ENCODE data around the gene ABCG1.

Gene ABCG1

DNA sequence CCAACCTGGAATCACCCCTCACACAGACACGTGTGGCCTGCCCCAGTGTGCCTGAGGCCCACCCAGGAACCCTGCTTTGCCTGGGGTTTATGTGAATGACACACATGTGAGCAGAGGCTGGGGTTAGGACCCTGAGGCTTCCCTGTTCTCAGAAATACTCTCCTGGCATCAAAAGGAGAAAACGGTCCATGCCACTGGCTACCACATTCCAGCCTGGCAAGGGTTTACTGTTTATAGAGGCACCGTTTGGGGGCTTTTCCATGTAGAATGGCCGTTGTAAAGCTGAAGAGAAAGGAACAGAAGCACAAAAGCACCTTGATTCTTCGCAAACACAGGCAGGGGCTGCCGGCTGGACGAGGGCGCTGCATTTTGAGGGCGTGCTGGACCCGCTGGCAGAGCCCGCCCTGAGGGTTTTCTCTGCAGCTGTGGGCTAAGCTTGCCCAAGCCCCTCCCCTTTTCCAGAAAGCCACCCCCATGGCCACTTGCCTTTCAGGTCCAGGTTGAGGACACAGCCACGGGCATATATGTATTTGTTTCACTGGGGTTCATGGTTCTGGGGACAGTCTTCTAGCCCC is 83.2 kb downstream of the ABCG1 start:
- peak in 1 of 56 donors; percentile 20 for DNase-seq

DNA sequence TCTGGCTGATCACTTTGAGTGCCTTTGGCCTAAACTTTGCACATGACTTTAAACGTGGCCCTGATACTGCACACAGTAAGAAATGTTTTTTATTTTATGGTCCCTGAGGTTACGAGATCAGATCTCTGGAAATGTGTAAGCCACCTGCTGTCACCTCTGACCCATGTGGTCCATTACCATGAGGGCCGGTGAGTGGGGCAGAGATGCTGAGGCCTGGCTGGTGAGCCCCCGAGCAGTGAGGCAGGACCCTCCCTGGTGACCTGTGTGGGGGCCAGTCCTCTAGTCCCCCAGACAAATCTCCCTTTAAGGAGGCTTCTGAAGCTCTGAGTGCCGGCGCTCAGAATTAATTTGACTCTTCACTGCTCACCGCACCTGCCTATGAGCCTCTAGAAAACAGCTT is 83.9 kb downstream of the ABCG1 start:
- DNase-seq = no peak

DNA sequence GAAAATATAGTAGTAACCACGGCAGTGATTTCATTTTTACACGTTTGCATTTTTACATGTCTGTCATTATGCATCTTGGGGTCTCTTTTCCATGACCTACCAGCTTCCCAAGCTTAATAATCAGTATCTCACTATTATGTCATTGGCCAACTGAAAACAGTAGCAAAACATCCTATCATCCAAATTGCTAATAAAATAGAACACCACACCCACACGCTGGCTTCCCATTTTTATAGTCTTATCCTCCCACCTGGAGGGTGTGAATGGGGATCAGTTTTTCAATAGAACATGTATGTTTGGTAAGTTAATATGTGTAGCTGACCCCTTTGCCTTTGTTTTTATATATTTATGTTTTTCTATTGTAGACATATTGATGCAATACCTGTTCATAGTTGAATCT is 84.5 kb downstream of the ABCG1 start:
- DNase-seq = no peak

DNA sequence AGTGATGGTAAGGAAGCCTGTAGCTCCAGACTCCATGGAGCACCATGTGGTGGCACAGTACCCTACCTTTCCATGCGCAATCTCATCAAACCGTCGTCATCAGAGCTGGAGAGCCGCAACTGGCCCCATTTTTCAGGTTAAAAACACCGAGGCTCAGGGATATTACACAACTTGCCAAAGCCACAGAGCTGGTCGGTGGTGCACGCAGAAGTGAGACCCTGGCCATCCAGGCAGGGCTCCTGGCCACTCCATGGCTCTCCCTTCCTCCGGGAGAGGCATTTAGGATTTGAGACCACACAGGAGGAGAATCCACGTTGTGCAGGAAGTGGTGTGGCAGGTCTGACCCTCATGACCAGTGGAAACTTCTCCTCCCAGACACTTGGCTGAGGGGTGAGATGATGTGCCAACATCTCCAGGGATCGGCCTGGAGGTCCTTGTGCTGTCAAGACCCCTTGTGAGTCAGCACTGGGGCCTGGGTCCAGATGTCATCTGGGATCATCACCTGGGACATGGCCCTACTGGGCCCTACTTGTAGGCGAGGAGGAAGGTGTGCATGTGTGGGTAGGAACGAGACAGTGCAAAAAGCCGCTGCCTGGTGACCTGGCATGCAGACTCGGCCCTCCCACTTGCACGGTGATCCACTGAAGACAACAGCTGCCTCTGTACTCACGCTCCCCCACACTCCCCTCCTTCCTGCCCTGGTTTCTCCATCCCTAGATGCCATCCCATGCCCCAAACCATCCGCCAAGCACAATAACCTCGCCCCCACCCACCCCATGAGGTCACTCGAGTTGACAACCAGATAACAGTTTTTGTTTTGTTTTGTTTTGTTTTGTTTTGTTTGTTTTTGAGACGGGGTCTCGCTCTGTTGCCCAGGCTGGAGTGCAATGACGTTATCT is 85.9 kb downstream of the ABCG1 start:
- DNase-seq = no peak

DNA sequence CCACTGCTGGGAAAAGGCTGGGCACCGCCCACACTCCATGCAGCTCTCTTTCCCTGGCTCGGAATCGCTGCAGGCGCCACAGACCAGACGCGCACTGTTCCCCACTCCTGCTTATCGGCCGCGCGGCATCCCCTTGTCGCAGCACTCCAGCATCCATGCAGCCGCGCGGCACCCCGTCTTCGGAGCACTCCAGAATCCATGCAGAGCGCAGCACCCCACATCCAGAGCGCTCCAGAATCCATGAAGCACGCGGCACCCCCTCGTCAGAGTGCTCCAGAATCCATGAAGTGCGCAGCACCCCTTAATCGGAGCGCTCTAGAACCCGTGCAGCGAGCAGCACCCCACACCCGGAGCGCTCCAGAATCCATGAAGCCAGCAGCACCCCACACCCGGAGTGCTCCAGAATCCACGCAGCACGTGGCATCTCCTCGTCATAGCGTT is 86.8 kb downstream of the ABCG1 start:
- no peak for DNase-seq

DNA sequence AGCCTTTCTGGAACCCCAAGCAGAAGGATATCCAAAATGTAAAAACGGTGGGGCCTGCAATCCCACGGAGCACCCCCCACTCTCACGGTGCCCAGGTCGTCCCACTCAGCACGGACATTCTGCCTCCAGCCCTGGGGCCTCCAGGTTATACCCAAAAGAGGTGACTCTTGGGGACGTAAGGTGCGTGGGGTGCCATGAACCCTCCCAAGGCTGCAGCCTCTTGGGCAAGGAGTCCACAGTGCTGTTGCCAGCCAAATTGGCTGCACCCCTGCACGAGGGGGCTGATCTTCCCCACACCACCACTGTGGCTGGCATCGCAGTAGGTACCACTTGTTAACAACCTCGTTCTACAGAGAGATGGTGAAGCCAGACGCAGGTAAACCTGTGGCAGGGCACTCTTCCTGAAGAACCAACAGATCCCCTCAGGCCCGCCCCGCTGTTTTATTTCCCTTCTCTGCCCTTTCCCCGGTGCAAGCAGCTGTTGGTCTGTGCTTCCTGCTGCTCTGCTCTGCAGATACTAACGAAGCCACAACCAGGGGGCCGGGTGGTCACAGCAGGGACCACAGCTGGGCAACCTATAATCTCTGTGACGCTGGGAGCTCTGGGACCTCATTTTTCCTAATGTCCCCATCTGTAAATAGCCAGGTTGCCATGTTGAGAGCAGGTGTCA is 87.6 kb downstream of the ABCG1 start:
- DNase-seq = no peak

DNA sequence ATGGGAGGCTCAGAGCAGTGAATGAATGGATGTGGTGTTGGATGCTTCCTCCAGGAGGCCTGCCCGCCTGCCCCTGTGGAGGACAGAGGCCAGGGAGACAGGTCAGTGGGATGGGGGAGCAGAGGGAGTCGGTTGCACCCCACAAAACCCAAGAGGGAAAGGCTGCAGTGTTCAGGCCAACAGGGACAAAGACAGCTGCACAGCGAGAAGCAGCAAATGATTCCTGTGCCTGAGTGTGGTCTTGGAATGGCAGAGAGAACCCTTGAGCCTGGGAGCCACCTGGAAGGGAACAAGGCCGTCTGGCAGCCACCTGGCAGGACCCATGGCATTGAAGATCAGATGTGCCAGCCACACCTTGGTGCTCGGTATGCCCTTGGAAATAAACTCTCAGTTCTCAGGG is 88.2 kb downstream of the ABCG1 start:
- no peak for DNase-seq

DNA sequence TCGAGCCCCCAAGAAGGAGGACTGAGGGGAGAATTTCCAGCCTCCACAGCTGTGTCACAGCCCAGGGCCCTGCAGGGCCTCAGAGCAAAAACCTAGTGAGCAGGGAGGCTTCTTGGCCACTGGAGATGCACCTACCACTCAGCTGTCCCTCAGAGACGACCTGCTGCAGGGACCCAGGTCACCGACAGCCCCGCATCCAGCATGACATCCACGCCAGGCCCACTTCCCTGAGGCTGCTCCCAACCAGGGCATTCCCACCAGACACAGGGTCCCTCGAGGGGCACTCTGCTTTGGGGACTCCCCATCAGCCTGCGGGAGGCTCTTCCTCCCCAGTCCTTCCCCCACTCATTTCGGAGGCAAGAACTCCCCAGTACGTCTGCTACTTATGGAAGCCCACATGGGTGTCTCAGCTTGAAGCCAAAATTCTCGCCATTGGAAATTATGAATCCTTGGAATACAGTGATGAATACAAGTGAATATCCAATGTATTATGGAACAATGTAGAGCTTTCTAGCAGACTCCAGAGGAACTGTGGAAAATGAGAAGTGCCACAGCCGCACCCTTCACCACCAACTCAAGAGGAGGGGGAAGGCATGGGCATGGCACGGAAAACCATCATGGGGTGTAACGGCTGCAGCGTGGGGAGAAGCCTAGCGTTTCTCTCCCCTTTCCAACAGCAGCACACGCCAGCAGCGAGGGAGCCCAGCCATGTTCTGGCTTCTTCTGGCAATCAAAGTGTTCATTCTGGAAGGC is 89.4 kb downstream of the ABCG1 start:
- DNase-seq = no peak

DNA sequence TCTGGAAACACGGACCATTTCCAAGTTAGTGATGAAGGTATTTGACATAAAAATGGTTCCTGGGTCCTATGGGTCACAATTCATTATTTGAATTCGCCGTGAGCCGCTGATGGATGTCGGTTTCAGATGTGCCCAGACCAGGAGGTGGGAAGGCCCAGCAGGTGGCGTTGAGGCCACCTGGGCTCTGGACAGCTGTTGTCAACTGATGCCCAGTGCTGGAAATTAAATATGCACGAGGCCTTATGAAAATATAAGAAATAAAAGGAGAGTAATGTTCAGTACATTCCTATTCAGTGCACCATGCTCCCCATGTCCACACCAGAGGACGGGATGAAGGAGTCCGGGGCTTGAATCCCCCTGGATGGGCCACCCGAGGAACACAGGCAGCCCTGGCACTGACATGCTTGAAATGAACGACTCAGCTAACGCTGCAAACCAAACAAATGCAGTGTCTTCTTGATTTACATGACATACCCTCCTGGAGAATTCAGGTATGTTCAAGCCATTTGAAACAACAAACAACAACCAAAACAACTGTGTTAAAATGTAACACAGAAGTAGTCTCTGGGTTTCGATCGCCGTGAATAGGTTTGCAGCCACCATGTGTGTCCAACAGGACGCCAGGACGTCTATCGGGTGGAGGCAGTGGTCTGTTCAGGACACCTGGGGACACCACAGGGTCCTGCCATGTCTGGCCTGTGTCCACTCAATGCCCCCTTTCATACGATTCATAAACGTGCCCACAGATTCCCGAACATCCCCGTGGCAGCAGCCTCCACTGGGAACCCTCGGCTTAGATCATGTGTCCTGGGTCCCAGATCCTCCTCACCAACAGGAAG is 90.2 kb downstream of the ABCG1 start:
- DNase-seq = no peak

DNA sequence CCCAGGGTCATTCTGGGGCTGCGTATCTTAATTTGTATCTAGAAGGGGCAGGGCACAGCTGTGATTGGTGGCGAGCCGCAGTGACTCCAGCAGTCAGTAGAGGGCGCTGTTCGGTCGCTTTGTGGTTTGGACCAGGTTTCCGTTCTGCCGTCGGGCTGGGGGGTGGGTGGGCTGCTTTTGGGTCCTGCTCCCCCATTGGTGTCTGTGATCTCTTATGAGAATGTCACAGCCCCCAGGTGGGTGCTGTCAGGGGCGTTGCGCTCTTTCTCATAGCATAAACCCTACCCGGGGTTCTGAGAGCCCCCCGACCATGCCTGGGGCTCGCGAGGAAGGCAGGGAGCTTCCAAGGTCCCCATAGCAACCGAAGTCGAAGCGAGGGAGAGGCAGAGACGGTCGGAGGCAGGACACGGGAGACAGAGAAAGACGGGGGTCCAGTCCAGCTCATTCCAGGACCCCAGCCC is 90.8 kb downstream of the ABCG1 start:
- DNase-seq = peak in 33 of 56 donors; percentile 4 to 74 (median 32)

DNA sequence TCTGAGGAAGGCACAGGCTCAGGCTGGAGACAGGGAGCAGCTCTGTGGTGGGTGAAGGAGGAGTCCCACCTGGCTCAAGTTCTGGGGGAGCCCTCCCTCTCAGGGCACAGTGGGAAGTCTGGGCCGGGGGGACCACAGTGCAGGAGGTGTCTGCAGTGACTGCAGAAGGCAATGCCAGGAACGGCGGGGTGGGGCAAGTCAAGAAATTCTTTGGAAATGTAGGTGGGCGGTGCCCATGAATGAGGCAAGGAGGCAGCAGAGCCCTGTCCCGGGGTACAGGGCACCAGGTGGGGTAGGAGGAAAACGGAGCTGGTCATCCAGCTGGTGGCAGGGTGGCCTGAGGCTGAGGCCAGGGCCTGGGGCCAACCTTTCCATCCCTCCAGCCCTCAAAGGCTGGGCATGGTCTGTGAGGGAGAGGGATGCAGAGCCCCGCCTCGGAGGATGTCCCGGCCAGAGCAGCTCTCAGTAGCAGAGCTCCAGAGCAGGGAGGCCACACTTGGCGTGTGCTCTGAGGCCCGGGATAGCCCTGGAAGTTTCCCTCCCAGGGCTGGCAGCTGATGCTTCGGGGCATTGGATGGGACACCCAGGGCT is 91.6 kb downstream of the ABCG1 start:
- no peak for DNase-seq

DNA sequence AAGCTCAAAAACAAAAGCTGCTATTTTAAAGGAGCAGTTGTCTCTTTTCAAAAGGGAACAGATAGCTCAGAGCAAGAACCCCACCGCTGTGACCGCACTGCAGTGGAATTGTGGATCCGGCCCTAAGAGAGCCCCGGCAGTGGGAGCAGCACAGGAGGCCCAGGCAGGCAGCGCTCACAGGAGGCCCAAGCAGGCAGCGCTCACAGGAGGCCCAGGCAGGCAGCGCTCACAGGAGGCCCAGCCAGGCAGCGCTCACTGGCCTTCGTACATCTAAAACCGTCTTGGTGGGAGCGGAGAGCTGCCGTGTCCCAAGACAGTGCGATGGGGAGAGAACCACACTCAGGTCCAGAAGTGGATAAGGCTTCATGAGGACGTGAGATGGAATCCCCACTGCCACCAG is 92.2 kb downstream of the ABCG1 start:
- DNase-seq = no peak

DNA sequence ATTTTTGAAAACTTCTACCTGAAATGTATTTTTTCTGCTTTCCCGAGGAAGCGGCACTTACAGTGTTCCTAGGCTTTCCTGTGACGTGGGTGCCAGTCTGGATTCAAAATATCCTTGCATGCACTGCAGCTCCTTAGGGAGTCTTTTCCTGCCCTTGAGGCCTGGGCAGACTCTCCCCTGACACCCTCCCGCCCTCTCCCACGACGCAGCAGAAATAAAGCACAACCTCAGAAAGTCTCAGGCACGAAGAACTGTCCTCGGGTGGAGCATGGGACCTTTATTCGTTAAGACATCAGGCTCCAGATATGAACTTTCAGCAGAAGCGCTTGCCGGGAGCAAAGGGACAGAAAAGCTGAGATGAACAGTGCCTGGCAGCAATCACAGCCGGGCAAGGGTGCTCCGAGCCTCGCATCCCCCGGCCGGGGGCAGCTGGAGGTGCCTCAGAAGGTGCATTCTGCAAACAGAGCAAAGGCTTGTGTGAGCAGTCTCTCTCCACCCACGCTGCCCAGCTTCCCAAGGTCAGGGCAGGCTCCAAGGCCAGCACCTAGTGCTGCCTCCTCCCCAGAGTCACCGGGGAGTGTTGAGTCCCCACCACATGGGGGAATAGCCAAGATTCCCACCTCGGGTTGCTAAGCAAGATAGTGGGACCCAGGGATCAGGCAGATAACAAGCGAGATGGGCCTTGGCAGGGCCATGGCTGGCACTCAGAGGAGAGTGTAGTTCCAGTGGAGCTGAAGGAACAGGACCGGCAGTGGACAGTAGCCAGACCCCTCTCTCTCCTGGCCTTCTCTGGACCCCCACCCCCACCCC is 93.1 kb downstream of the ABCG1 start:
- DNase-seq = no peak

DNA sequence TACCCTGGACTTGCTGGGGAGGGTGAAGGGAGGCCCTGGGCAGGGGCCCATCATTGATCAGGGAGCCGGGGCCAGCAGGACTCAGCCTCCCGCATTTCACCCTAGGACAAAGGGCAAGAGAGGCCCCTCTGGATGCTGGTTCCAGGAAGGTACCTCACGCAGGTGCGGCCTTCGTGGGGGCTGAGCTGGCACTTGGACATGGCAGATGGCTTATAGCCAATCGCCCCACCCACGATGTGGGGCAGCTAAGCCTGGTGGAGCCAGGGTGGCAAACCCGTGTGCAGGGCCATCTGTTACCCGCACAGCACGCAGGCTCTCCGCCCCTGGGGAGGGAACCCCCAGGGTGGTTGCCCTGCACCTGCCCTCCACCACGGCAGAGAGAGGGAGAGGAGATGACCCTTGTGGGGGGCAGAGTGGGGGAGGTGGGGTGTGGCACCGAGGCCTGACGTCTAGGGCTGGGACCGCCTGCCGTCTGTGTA is 93.7 kb downstream of the ABCG1 start:
- no peak for DNase-seq

DNA sequence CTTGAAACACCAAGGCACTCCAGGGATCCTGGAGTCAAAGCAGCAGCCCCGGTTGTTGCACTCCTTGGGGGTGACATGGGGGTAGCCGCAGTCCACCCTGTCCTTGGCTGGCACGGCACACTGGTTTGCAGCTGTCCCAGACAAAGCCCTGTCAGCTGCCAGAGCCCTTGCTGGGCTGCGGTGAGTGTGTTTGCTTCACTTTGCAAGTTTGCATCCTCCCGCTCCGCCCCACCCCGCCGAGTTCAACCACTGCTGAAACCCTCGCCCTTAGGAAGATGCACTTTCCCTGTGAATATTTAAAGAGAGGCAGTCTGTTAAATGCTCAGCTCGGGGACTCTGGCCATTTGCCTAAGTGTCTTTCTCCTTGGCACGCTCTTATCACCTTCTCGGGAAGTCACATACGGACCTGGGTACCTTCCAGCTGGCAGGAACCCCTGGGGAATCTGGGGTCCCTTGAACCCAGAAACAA is 94.6 kb downstream of the ABCG1 start:
- no peak for DNase-seq

DNA sequence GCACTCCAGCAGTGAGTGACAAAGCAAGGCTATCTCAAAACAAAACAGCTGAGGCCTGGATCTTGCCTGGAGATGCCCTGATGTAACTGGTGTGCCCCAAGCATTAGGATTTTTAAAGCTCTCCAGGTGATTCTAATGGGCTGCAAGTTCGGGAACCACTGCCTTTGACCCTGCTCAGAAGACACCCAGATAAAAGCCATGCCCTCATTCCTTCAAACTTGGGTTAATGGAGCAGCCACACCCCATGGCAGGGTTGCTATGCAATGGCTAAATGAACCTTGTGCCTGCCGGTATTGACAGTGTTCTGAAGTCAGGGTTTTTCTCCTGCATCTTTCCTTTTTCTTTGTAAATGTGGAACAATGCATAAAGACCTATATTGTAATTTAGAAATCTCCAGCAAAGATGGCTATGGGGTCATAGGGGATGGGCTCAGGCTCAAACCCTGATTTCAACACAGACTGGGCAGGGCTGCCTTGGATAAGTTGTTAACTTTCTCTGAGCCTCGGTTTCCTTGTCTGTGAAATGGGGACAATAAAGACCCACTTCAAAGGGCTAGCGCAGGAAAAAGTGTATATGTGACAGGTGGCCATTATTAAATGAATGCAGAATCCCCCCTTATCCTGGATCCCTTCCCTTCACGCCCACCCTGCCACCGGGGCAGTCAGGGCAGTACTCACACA is 95.8 kb downstream of the ABCG1 start:
- no peak for DNase-seq

DNA sequence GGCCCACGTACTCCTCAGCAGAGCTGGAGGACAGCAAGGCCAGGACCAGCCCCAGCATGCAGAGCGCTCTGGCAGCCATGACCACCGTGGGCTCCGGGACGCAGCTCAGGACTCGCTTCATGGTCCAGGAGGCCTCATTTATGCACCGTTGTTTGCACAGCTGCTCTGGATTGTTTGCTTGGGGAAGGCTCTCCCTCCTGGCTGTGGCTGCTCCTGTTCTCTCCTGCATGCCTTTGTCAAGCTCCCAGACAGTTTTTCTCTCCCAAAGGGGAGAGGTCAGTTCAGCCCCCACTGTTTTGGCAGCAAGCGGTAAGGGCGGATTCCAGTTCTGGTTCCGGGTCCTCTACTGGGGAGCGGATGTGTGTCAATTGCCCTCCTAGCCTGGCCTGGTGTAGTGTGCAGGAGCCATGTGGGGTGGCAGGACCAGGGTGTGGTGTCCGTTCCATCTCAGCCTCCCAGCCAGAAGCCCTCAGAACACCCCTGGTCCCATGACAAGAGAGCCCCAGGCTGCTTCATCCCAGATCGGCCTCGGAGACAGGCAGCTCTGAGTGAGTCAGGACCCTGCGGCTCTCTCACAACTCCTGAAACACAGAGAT is 96.5 kb downstream of the ABCG1 start, which contains the start of gene TFF3:
Gene TFF3, minus strand, starts transcription at position 114 of the 596 bp plus-strand sequence. Its CDS starts 35 bp downstream, at position 79.
- no peak for DNase-seq

DNA sequence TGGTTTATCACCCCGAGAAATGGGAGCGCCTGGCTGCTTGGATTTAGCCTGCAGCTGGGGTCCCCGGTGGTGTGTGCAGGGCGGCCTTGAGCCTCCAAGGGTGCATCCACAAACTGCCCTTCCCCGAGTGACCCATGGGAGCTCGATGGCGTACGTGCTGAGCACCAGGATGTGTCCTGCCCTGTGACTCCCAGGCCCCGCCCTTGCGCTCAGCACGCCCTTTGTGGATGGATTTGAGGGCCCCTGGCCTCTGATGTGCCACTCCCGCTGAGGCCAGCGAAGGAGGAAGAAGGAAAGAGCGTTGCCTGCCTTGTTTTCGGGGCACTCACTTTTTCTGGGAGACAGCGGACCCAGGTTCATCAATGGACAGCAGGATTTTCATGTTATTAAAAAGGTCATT is 98.0 kb downstream of the ABCG1 start:
- no peak for DNase-seq

Data from amygdala (tissue), 56 donors.